ENCODE measurements around the gene COL16A1.

Gene COL16A1

GRCh38 chr1:31693231-31693630 lies 10.6 kb downstream of the COL16A1 start:
- Histone ChIP-seq H3F3A (ENCODE audit: control insufficient read depth, insufficient read depth) (no peaks in the 10 kb centered on the region), H3K9me3 (ENCODE audit: control insufficient read depth, insufficient read depth, low read length) (no peaks in the 10 kb centered on the region), H3K27me3 (ENCODE audit: control insufficient read depth, low read length) (peaks cover 15% of the 10 kb centered on the region), H3K4me1 (ENCODE audit: control insufficient read depth, low read length) (no peaks in the 10 kb centered on the region), H3K4me2 (ENCODE audit: low read length) (no peak overlapping the region), H4K20me1 (ENCODE audit: control insufficient read depth, insufficient read depth, low read depth, low read length) (no peaks in the 10 kb centered on the region), H3K4me3 (ENCODE audit: low read length) (no peak overlapping the region), H3K79me2 (ENCODE audit: control insufficient read depth, low read length) (no peaks in the 10 kb centered on the region), H3K9me2 (replicated peaks; ENCODE audit: control insufficient read depth, low read length) (no peaks in the 10 kb centered on the region), H3K27ac (ENCODE audit: low read depth, low read length) (no peak overlapping the region), H3K36me3 (ENCODE audit: control insufficient read depth, low read length) (no peaks in the 10 kb centered on the region)
- no peak for TF ChIP-seq CTCF (IDR thresholded peaks at IDR 0.05; ENCODE audit: low read depth, low read length, poor library complexity, severe bottlenecking)
- no peak for TF ChIP-seq EZH2phosphoT487 (IDR thresholded peaks at IDR 0.05; ENCODE audit: borderline replicate concordance, low read length)

DNA sequence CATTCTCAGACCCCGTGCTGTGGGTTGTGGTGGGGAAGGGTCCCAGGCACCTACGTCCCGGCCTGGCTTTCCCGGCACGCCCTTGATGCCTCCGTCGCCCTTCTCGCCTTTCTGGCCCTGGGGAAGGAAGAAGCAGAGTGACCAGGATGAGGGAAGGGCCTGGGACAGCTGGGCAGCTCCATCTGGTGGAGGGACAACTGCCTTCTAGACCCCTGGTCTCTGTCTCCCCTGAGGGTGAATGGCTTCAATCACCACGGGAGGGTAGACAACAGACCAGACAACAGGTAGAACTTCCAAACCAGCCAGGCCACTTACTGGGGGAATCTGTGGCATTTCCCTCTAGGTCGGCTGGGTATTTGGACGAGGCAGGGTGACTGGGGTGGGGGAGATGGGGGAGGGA lies 11.9 kb downstream of the COL16A1 start:
- no peaks in the 10 kb centered on the region for H3K4me1 ChIP-seq (ENCODE audit: control insufficient read depth, low read length)

GRCh38 chr1:31691446-31691845 lies 12.4 kb downstream of the COL16A1 start:
- Histone ChIP-seq H3K79me2 (ENCODE audit: control insufficient read depth, low read length) (no peaks in the 10 kb centered on the region), H3K9me3 (ENCODE audit: control insufficient read depth, insufficient read depth, low read length) (no peaks in the 10 kb centered on the region), H3K27ac (ENCODE audit: low read depth, low read length) (no peak overlapping the region), H3K9me2 (replicated peaks; ENCODE audit: control insufficient read depth, low read length) (no peaks in the 10 kb centered on the region), H4K20me1 (ENCODE audit: control insufficient read depth, insufficient read depth, low read depth, low read length) (no peaks in the 10 kb centered on the region), H3K36me3 (ENCODE audit: control insufficient read depth, low read length) (no peaks in the 10 kb centered on the region), H3K27me3 (ENCODE audit: control insufficient read depth, low read length) (peaks cover 20% of the 10 kb centered on the region), H3K4me1 (ENCODE audit: control insufficient read depth, low read length) (no peaks in the 10 kb centered on the region), H3F3A (ENCODE audit: control insufficient read depth, insufficient read depth) (no peaks in the 10 kb centered on the region), H3K4me3 (ENCODE audit: low read length) (no peak overlapping the region), H3K4me2 (ENCODE audit: low read length) (no peak overlapping the region)
- no peak for TF ChIP-seq EZH2phosphoT487 (IDR thresholded peaks at IDR 0.05; ENCODE audit: borderline replicate concordance, low read length)
- no peak for TF ChIP-seq CTCF (IDR thresholded peaks at IDR 0.05; ENCODE audit: low read depth, low read length, poor library complexity, severe bottlenecking)

More for the DNA sequence above, 11.9 kb downstream of the COL16A1 start:
- no peak overlapping the region for H3K4me3 ChIP-seq (ENCODE audit: low read length)
- H3K4me2 ChIP-seq (ENCODE audit: low read length): no peak overlapping the region
- no peaks in the 10 kb centered on the region for H3K9me2 ChIP-seq (replicated peaks; ENCODE audit: control insufficient read depth, low read length)
- TF ChIP-seq CTCF (IDR thresholded peaks at IDR 0.05; ENCODE audit: low read depth, low read length, poor library complexity, severe bottlenecking) (no peak), EZH2phosphoT487 (IDR thresholded peaks at IDR 0.05; ENCODE audit: borderline replicate concordance, low read length) (no peak)
- no peaks in the 10 kb centered on the region for H3K36me3 ChIP-seq (ENCODE audit: control insufficient read depth, low read length)
- H3K79me2 ChIP-seq (ENCODE audit: control insufficient read depth, low read length): no peaks in the 10 kb centered on the region
- H4K20me1 ChIP-seq (ENCODE audit: control insufficient read depth, insufficient read depth, low read depth, low read length): no peaks in the 10 kb centered on the region
- H3K27ac ChIP-seq (ENCODE audit: low read depth, low read length): no peak overlapping the region
- peaks cover 18% of the 10 kb centered on the region for H3K27me3 ChIP-seq (ENCODE audit: control insufficient read depth, low read length)
- H3K9me3 ChIP-seq (ENCODE audit: control insufficient read depth, insufficient read depth, low read length): no peaks in the 10 kb centered on the region
- H3F3A ChIP-seq (ENCODE audit: control insufficient read depth, insufficient read depth): no peaks in the 10 kb centered on the region

DNA sequence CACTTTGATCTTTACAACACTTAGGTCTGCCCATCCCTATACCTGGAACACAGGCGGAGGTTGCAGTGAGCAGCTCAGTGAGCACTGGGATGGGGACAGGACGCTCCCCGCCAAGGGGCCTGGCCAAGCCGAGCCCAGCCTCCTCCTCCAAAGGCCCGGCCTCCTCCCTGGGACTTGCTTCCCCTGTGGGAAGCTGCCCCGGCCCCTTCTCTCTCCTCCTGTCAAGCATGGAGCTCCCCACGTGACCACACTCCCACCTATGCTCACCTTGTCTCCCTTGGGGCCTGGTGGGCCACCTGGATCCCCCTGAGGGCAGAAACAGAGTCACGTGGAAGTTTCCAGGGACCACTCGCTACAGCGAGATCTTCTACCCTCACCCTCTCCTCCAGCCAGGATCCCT lies 12.9 kb downstream of the COL16A1 start:
- Histone ChIP-seq H4K20me1 (ENCODE audit: control insufficient read depth, insufficient read depth, low read depth, low read length) (no peaks in the 10 kb centered on the region), H3K9me2 (replicated peaks; ENCODE audit: control insufficient read depth, low read length) (no peaks in the 10 kb centered on the region), H3K9me3 (ENCODE audit: control insufficient read depth, insufficient read depth, low read length) (no peaks in the 10 kb centered on the region), H3K4me1 (ENCODE audit: control insufficient read depth, low read length) (no peaks in the 10 kb centered on the region), H3K27me3 (ENCODE audit: control insufficient read depth, low read length) (peaks cover 22% of the 10 kb centered on the region), H3K36me3 (ENCODE audit: control insufficient read depth, low read length) (no peaks in the 10 kb centered on the region), H3K4me3 (ENCODE audit: low read length) (no peak overlapping the region), H3K79me2 (ENCODE audit: control insufficient read depth, low read length) (no peaks in the 10 kb centered on the region), H3K4me2 (ENCODE audit: low read length) (no peak overlapping the region), H3F3A (ENCODE audit: control insufficient read depth, insufficient read depth) (no peaks in the 10 kb centered on the region), H3K27ac (ENCODE audit: low read depth, low read length) (no peak overlapping the region)
- no peak for TF ChIP-seq EZH2phosphoT487 (IDR thresholded peaks at IDR 0.05; ENCODE audit: borderline replicate concordance, low read length)
- no peak for TF ChIP-seq CTCF (IDR thresholded peaks at IDR 0.05; ENCODE audit: low read depth, low read length, poor library complexity, severe bottlenecking)

Measured in DOHH2 (cell line).